H9 (cell line): ENCODE data around the gene TMEM178B. TPM values are rescaled to one million over a fixed set of nuclear protein-coding genes. Genes with fewer than 3 reads are reported as not detected.

ENCODE experiments used
- DNase-seq: peaks from one replicate; pipeline ENCODE4 v3.0.0-alpha.2; 2017
- H2AFZ ChIP-seq: one replicate; pipeline ENCODE4 v1.6.1; 2013; ENCODE audit warnings: mild to moderate bottlenecking, low read length, control low read depth, moderate library complexity
- H2AK5ac ChIP-seq: 2 replicates; pipeline ENCODE4 v1.6.1; 2013; ENCODE audit warnings: low read length, control low read depth, mixed read lengths; ENCODE audit not compliant: insufficient read length
- H2BK120ac ChIP-seq: one replicate; pipeline ENCODE4 v1.6.1; 2013; ENCODE audit warnings: low read depth, mild to moderate bottlenecking, low read length, control low read depth, inconsistent platforms; ENCODE audit not compliant: poor library complexity, severe bottlenecking
- H2BK12ac ChIP-seq: 2 replicates; pipeline ENCODE4 v1.6.1; 2013; ENCODE audit warnings: low read length, control low read depth, mixed read lengths, low read depth; ENCODE audit not compliant: insufficient read length
- H2BK15ac ChIP-seq: 2 replicates; pipeline ENCODE4 v1.6.1; 2013; ENCODE audit warnings: low read depth, low read length, control low read depth
- H2BK20ac ChIP-seq: one replicate; pipeline ENCODE4 v1.6.1; 2013; ENCODE audit warnings: low read depth, mild to moderate bottlenecking, low read length, control low read depth, inconsistent platforms; ENCODE audit not compliant: poor library complexity, severe bottlenecking
- H2BK5ac ChIP-seq: 2 replicates; pipeline ENCODE4 v1.6.1; 2013; ENCODE audit warnings: low read length, control low read depth, mixed read lengths; ENCODE audit not compliant: insufficient read length
- H3K14ac ChIP-seq: 2 replicates; pipeline ENCODE4 v1.6.1; 2013; ENCODE audit warnings: low read length, control low read depth; ENCODE audit not compliant: insufficient read depth
- H3K18ac ChIP-seq: 2 replicates; pipeline ENCODE4 v1.6.1; 2013; ENCODE audit warnings: low read depth, mild to moderate bottlenecking, mixed read lengths, low read length, control low read depth; ENCODE audit not compliant: insufficient read length
- H3K23ac ChIP-seq: 2 replicates; pipeline ENCODE4 v1.6.1; 2013; ENCODE audit warnings: low read length, control low read depth, mixed read lengths, low read depth; ENCODE audit not compliant: insufficient read length
- H3K23me2 ChIP-seq: 2 replicates; pipeline ENCODE4 v1.6.1; 2013; ENCODE audit warnings: low read depth, mild to moderate bottlenecking, mixed read lengths, low read length, control low read depth; ENCODE audit not compliant: insufficient read length, poor library complexity, severe bottlenecking
- H3K27ac ChIP-seq: 2 replicates; pipeline ENCODE4 v1.5.1; 2013; ENCODE audit warnings: low read length, control low read depth, mixed read lengths, low read depth; ENCODE audit not compliant: insufficient read length
- H3K27me3 ChIP-seq: 2 replicates; pipeline ENCODE4 v1.6.1; 2013; ENCODE audit warnings: low read length, control low read depth, inconsistent platforms; ENCODE audit not compliant: insufficient read depth
- H3K4ac ChIP-seq: 2 replicates; pipeline ENCODE4 v1.6.1; 2013; ENCODE audit warnings: low read depth, mild to moderate bottlenecking, control low read depth, inconsistent platforms, low read length, moderate library complexity
- H3K4me1 ChIP-seq: 2 replicates; pipeline ENCODE4 v1.6.1; 2013; ENCODE audit warnings: low read length, control low read depth, inconsistent platforms; ENCODE audit not compliant: insufficient read depth
- H3K4me2 ChIP-seq: 2 replicates; pipeline ENCODE4 v1.6.1; 2013; ENCODE audit warnings: low read length, control low read depth, mixed read lengths; ENCODE audit not compliant: insufficient read length, insufficient read depth
- H3K56ac ChIP-seq: 2 replicates; pipeline ENCODE4 v1.6.1; 2013; ENCODE audit warnings: low read depth, mild to moderate bottlenecking, mixed read lengths, low read length, control low read depth; ENCODE audit not compliant: insufficient read length
- H3K79me1 ChIP-seq: 2 replicates; pipeline ENCODE4 v1.6.1; 2013; ENCODE audit warnings: low read depth, mild to moderate bottlenecking, moderate library complexity, low read length, control low read depth, inconsistent platforms; ENCODE audit not compliant: insufficient read depth, poor library complexity, severe bottlenecking
- H3K79me2 ChIP-seq: 2 replicates; pipeline ENCODE4 v1.6.1; 2013; ENCODE audit warnings: low read length, control low read depth, inconsistent platforms; ENCODE audit not compliant: insufficient read depth
- H3K9ac ChIP-seq: 2 replicates; pipeline ENCODE4 v1.6.1; 2013; ENCODE audit warnings: low read length, control low read depth, mixed read lengths; ENCODE audit not compliant: insufficient read length; ENCODE audit errors: extremely low read depth
- H3K9me3 ChIP-seq: one replicate; pipeline ENCODE4 v1.6.1; 2013; ENCODE audit warnings: low read depth, low read length, inconsistent platforms; ENCODE audit not compliant: control insufficient read depth
- H3T11ph ChIP-seq: one replicate; pipeline ENCODE4 v1.6.1; 2013; ENCODE audit warnings: mild to moderate bottlenecking, low read length, control low read depth, inconsistent platforms
- H4K20me1 ChIP-seq: one replicate; pipeline ENCODE4 v1.6.1; 2013; ENCODE audit not compliant: control insufficient read depth, insufficient read length, insufficient read depth
- H4K5ac ChIP-seq: 2 replicates; pipeline ENCODE4 v1.6.1; 2013; ENCODE audit warnings: low read depth, mild to moderate bottlenecking, mixed read lengths, low read length, control low read depth; ENCODE audit not compliant: insufficient read length
- H4K8ac ChIP-seq: replicated peaks from 2 replicates; pipeline ENCODE4 v1.6.1; 2013; ENCODE audit warnings: low read length, control low read depth, mixed read lengths, low read depth; ENCODE audit not compliant: insufficient read length
- H4K91ac ChIP-seq: 2 replicates; pipeline ENCODE4 v1.6.1; 2013; ENCODE audit warnings: low read depth, mild to moderate bottlenecking, moderate library complexity, mixed read lengths, low read length, control low read depth; ENCODE audit not compliant: insufficient read length
- H3K27ac Mint-ChIP-seq, 3 experiments: 2 replicates in 2 of 3; 3 replicates in 1 of 3; pipeline ENCODE4 v1.8.0; 2020 to 2021; ENCODE audit warnings: mixed read lengths in 3 of 3, mild to moderate bottlenecking in 1 of 3, moderate library complexity in 1 of 3
- H3K27me3 Mint-ChIP-seq: 2 replicates; pipeline ENCODE4 v1.8.0; 2021; ENCODE audit warnings: low read depth, mild to moderate bottlenecking, moderate library complexity, mixed read lengths
- H3K36me3 Mint-ChIP-seq, 3 experiments: 2 replicates in 2 of 3; 3 replicates in 1 of 3; pipeline ENCODE4 v1.8.0; 2020 to 2021; ENCODE audit warnings: low read depth in 3 of 3, mixed read lengths in 3 of 3; ENCODE audit not compliant: insufficient read depth in 1 of 3
- H3K4me1 Mint-ChIP-seq, 2 experiments: 2 replicates each; pipeline ENCODE4 v1.8.0; 2020; ENCODE audit warnings: mixed read lengths in 2 of 2
- H3K4me3 Mint-ChIP-seq, 2 experiments: 2 replicates in 1 of 2; 3 replicates in 1 of 2; pipeline ENCODE4 v1.8.0; 2020 to 2021; ENCODE audit warnings: mild to moderate bottlenecking in 2 of 2, mixed read lengths in 2 of 2, moderate library complexity in 1 of 2
- H3K9me3 Mint-ChIP-seq, 2 experiments: 2 replicates in 1 of 2; 3 replicates in 1 of 2; pipeline ENCODE4 v1.8.0; 2020; ENCODE audit warnings: mild to moderate bottlenecking in 2 of 2, mixed read lengths in 2 of 2, moderate library complexity in 1 of 2
- CTCF ChIP-seq: fragments of 200-600 bp; sonication (generic); conservative IDR thresholded peaks from 3 replicates; pipeline ENCODE4 v1.8.0; 2021; ENCODE audit warnings: antibody characterized with exemption, mild to moderate bottlenecking
- WGBS: extraction: QIAGEN DNeasy Blood & Tissue Kit; methylation state at CpG from one replicate; pipeline ENCODE4 v1.1.7; 2013; ENCODE audit warnings: missing lambda C conversion rate, low lambda C conversion rate, mixed read lengths; ENCODE audit not compliant: insufficient read length; ENCODE audit errors: extremely low coverage; 5-methylcytosine and 5-hydroxymethylcytosine counted together
- total RNA-seq: library from RNA; stranded (reverse); gene quantifications from 2 replicates; pipeline ENCODE4 v1.2.1, GENCODE V29; 2021

The TMEM178B gene
- total RNA-seq, 1 experiment from 2014 or later = 11.3 TPM

DNA sequence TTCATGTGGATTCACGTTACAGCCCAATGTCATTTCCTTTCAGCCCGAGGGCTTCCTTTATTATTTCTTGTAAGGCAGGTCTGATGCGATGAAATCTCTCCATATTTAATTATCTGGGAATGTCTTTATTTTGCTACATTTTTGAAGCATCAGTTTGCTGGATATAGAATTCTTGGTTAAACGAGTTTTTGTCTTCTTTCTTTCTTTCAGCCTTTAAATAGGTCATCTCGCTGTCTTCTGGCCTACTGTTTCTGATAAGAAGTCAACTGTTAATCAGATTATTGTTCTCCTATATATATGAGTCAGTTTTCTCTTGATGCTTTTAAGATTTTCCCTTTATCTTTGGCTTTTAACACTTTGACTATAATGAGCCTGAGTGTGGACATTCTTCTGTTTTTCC, 184.7 kb downstream of the TMEM178B start:
- H4K20me1 ChIP-seq = no peaks in the 10 kb centered on the region
- no peak overlapping the region for H3K27ac Mint-ChIP-seq

More for the DNA sequence above, 184.7 kb downstream of the TMEM178B start:
- Mint-ChIP-seq H3K4me3 (no peak overlapping the region), H3K9me3 (peaks cover 3 to 7% of the 10 kb centered on the region in 2 experiments; a peak in 4 of 5 replicates), H3K4me1 (peaks cover 3 to 4% of the 10 kb centered on the region in 2 experiments; a peak in 3 of 4 replicates), H3K36me3 (peaks cover 0 to 9% (median 0%) of the 10 kb centered on the region in 3 experiments; a peak in 1 of 7 replicates), H3K27me3 (no peaks in the 10 kb centered on the region)
- Histone ChIP-seq H3K4ac (no peak overlapping the region), H3T11ph (no peak overlapping the region), H3K23ac (no peak overlapping the region), H2BK20ac (no peak overlapping the region), H3K27me3 (no peaks in the 10 kb centered on the region), H2BK12ac (no peak overlapping the region), H2AFZ (no peak overlapping the region), H4K5ac (no peak overlapping the region), H3K4me2 (no peak overlapping the region), H3K9ac (no peak overlapping the region), H3K27ac (no peak overlapping the region), H3K56ac (no peak overlapping the region), H4K8ac (no peak overlapping the region), H3K14ac (no peak overlapping the region), H2BK120ac (no peak overlapping the region), H3K23me2 (no peaks in the 10 kb centered on the region), H4K91ac (no peak overlapping the region), H3K4me1 (no peaks in the 10 kb centered on the region), H3K79me1 (no peaks in the 10 kb centered on the region), H3K9me3 (no peaks in the 10 kb centered on the region), H3K79me2 (no peaks in the 10 kb centered on the region), H2AK5ac (no peak overlapping the region), H3K18ac (no peak overlapping the region), H2BK5ac (no peak overlapping the region), H2BK15ac (no peak overlapping the region)
- no peak for TF ChIP-seq CTCF
- no CpG with 5 or more reads among the region's 5 CpGs for WGBS
- no peak for DNase-seq
